GM12878 (cell line): ENCODE measurements around the gene ETS1. TPM values are rescaled to one million over a fixed set of nuclear protein-coding genes. Genes with fewer than 3 reads are reported as not detected.

ENCODE experiments used
- ATAC-seq: fragments of 200-7000 bp; cut with Tn5 transposase; 3 replicates; pipeline ENCODE4 v1.9.1; 2020; ENCODE audit warnings: mild to moderate bottlenecking, moderate library complexity
- BruUV-seq: library from RNA; stranded (reverse); fragments of 400-500 nt; replicated peaks from 2 replicates; lab custom pipeline; 2021; lab: Mats Ljungman, UMichigan
- CTCF ChIA-PET: fragments of 300-600 bp; sonication (Branson Sonifier 250); formaldehyde crosslinking; extraction: SDS; loops from one replicate; lab custom pipeline; 2021; ENCODE audit warnings: inconsistent platforms; lab: Yijun Ruan, JAX
- POLR2A ChIA-PET: fragments of 350-600 bp; formaldehyde crosslinking; extraction: SDS; loops from one replicate; lab custom pipeline; 2021; ENCODE audit warnings: inconsistent platforms; lab: Charles Lee
- RAD21 ChIA-PET: fragments of 300-600 bp; sonication (Branson Sonifier 250); formaldehyde crosslinking; loops from one replicate; lab custom pipeline; 2023; ENCODE audit warnings: antibody characterized with exemption; ENCODE audit not compliant: unreplicated experiment; lab: Charles Lee
- SMC1A ChIA-PET: fragments of 300-600 bp; sonication (Branson Sonifier 250); formaldehyde crosslinking; loops from one replicate; lab custom pipeline; 2023; ENCODE audit not compliant: unreplicated experiment, uncharacterized antibody; lab: Charles Lee
- DNase-seq: peaks from one replicate; pipeline ENCODE4 v3.0.0-alpha.2; 2011; ENCODE audit warnings: low read depth, low spot score
- FAIRE-seq: peaks from 3 replicates; lab custom pipeline; 2011; peaks lifted over from hg19 to GRCh38; lab: Jason Lieb, UNC
- H2AFZ ChIP-seq: 2 replicates; pipeline ENCODE4 v1.6.0; 2011; ENCODE audit warnings: low read depth, low read length, control low read depth; ENCODE audit not compliant: control insufficient read depth
- H3K27ac ChIP-seq: 2 replicates; pipeline ENCODE4 v1.5.1; 2011; ENCODE audit warnings: control low read depth; ENCODE audit not compliant: control insufficient read depth, insufficient read depth
- H3K27me3 ChIP-seq, 2 experiments: replicated peaks in 1 of 2; 2 replicates each; pipeline versions ENCODE4 v1.6.0 to v1.6.1; 2011; ENCODE audit warnings: low read length in 1 of 2; ENCODE audit not compliant: control insufficient read depth in 2 of 2, insufficient read depth in 2 of 2
- H3K36me3 ChIP-seq, 2 experiments: 2 replicates each; pipeline ENCODE4 v1.5.1; 2011; ENCODE audit warnings: low read length in 1 of 2; ENCODE audit not compliant: control insufficient read depth in 2 of 2, insufficient read depth in 2 of 2
- H3K4me1 ChIP-seq: 2 replicates; pipeline ENCODE4 v1.6.1; 2011; ENCODE audit warnings: mild to moderate bottlenecking, low read length, moderate library complexity, mixed read lengths; ENCODE audit not compliant: control insufficient read depth, insufficient read depth
- H3K4me2 ChIP-seq: 2 replicates; pipeline ENCODE4 v1.6.0; 2011; ENCODE audit warnings: control low read depth; ENCODE audit not compliant: control insufficient read depth, insufficient read depth
- H3K4me3 ChIP-seq: fragments of 200-600 bp; sonication (generic); 2 replicates; pipeline ENCODE4 v1.5.1; 2016
- H3K79me2 ChIP-seq: 2 replicates; pipeline ENCODE4 v1.6.0; 2011; ENCODE audit warnings: low read length; ENCODE audit not compliant: control insufficient read depth, insufficient read depth
- H3K9ac ChIP-seq: 2 replicates; pipeline ENCODE4 v1.8.0; 2011; ENCODE audit warnings: low read length, control low read depth, mixed read lengths; ENCODE audit not compliant: control insufficient read depth, insufficient read depth
- H3K9me3 ChIP-seq: replicated peaks from 3 replicates; pipeline ENCODE4 v1.5.1; 2011; ENCODE audit warnings: mild to moderate bottlenecking, low read length; ENCODE audit not compliant: control insufficient read depth, insufficient read depth
- H4K20me1 ChIP-seq: 2 replicates; pipeline ENCODE4 v1.6.0; 2011; ENCODE audit not compliant: control insufficient read depth, insufficient read depth
- ATF7 ChIP-seq: fragments of 450-650 bp; IDR thresholded peaks from 2 replicates; pipeline ENCODE4 v1.6.1; 2016; ENCODE audit warnings: low read depth, mild to moderate bottlenecking
- CHD1 ChIP-seq: IDR thresholded peaks from 2 replicates; pipeline ENCODE4 v1.6.1; 2012; ENCODE audit warnings: low read depth, low read length, improper control_type of control experiment
- CREM ChIP-seq: IDR thresholded peaks from 2 replicates; pipeline ENCODE4 v1.6.1; 2014; ENCODE audit warnings: antibody characterized with exemption, low read depth
- EZH2 ChIP-seq: IDR thresholded peaks from 2 replicates; pipeline ENCODE4 v1.6.1; 2012; ENCODE audit warnings: low read depth, mild to moderate bottlenecking, control low read depth, inconsistent platforms, low read length, borderline replicate concordance; ENCODE audit not compliant: control insufficient read depth
- POLR2AphosphoS5 ChIP-seq: IDR thresholded peaks from 2 replicates; pipeline ENCODE4 v1.6.1; 2011; ENCODE audit warnings: mild to moderate bottlenecking, low read length, inconsistent platforms
- SREBF1 ChIP-seq: IDR thresholded peaks from 2 replicates; pipeline ENCODE4 v1.6.1; 2012; ENCODE audit warnings: mild to moderate bottlenecking, low read length
- TCF12 ChIP-seq: IDR thresholded peaks from 2 replicates; pipeline ENCODE4 v1.6.1; 2011; ENCODE audit warnings: low read depth, mild to moderate bottlenecking, low read length
- ZNF384 ChIP-seq: IDR thresholded peaks from 2 replicates; pipeline ENCODE4 v1.6.1; 2012; ENCODE audit warnings: low read depth, mild to moderate bottlenecking, low read length, improper control_type of control experiment, borderline replicate concordance
- WGBS: methylation state at CpG from one replicate; pipeline ENCODE4 v1.1.6; 2016; ENCODE audit warnings: low lambda C conversion rate; ENCODE audit not compliant: insufficient replicate concordance, insufficient coverage; ENCODE audit errors: missing lambda C conversion rate; 5-methylcytosine and 5-hydroxymethylcytosine counted together
- in situ Hi-C: fragments of 300-500 bp; cut with MboI; formaldehyde crosslinking; loops from 9 replicates; pipeline ENCODE4 v1.14.3; 2018; ENCODE audit warnings: mixed read lengths
- intact Hi-C: fragments of 100-400 bp; cut with micrococcal nuclease; formaldehyde crosslinking; loops from one replicate; pipeline ENCODE4 v1.14.2; 2022; ENCODE audit not compliant: unreplicated experiment
- polyA plus RNA-seq, 11 experiments: library from polyadenylated mRNA; depleted of rRNA in 4 of 11; unstranded in 6 of 11; stranded (reverse) in 5 of 11; fragments of >200 nt; fragmentation: Nextera tagmentation in 4 of 11; fragmentation: Illumina TruSeq in 1 of 11; extraction: Ambion mirVana in 4 of 11; extraction: Trizol in 1 of 11; gene quantifications; 1 replicate in 1 of 11; 2 replicates in 10 of 11; pipeline versions ENCODE4 v1.2.1 to v1.2.3, GENCODE V29; 2011 to 2016; ENCODE audit warnings: inconsistent platforms in 2 of 11, missing spikeins in 2 of 11, low read depth in 1 of 11
- total RNA-seq, 4 experiments: library from RNA; depleted of rRNA in 3 of 4; stranded (reverse); fragments of >200 nt in 3 of 4; fragmentation: Illumina TruSeq in 1 of 4; extraction: Trizol in 1 of 4; gene quantifications; 2 replicates each; pipeline versions ENCODE4 v1.2.1 to v1.2.3, GENCODE V29; 2013 to 2021
- TF ChIP-seq, protein P1 (sequence below): IDR thresholded peaks from 2 replicates; pipeline ENCODE4 v1.6.1; 2012; ENCODE audit warnings: low read depth, low read length, improper control_type of control experiment
- TF ChIP-seq, protein P2 (sequence below): fragments of 450-650 bp; formaldehyde crosslinking; IDR thresholded peaks from 2 replicates; pipeline ENCODE4 v1.4.0; 2022; ENCODE audit warnings: mild to moderate bottlenecking, moderate library complexity
- TF ChIP-seq, protein P3 (sequence below), 3 experiments: IDR thresholded peaks in 2 of 3; conservative IDR thresholded peaks in 1 of 3; 2 replicates each; pipeline ENCODE4 v1.5.1; 2011; ENCODE audit warnings: low read depth in 3 of 3, low read length in 3 of 3, mild to moderate bottlenecking in 3 of 3, control low read depth in 2 of 3, moderate library complexity in 2 of 3, inconsistent platforms in 1 of 3, mixed read lengths in 1 of 3; ENCODE audit not compliant: control insufficient read depth in 2 of 3, insufficient read depth in 1 of 3; ENCODE audit errors: extremely low read depth in 1 of 3

ETS1 gene
- total and polyA plus RNA-seq, 10 of the 15 experiments (the other 5 are each of a cell fraction or from before 2014, with no cell fraction given), result 12.5 to 112 (median 55.5) TPM

DNA sequence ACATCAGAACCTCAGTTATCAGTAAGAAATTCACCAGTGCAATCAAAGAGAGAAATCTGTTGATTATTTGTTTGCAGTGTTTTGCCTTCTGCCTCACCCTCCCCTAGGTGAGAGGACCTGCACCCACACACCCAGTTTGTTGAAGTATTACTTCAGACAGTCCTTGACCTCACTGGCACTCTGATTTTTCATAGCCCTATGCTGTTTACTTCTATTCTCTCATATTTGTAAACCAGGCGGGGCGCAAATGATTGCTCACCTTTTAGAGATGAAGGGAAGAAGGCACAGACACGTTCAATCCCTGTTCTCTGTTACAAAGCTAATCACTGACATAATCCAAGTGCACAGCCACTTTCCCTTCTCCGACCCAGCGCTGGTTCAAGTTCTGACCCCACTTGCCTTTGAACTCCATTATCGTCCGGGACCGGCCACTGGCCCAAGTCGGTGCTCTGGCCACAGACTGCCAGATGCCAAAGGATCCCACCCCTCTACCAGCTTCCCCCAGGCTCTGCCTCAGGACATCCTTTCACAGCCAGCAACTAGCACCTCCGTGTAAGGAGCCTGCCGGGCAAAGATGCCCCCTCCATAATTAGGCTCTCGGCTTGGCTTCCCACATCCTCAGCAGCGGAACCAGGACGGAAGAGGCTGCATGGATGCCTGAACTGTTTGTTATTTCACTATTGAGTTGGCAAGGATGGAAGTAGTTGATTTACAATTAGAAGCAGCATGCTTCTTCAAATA, 1.7 kb downstream of the ETS1 start:
- Histone ChIP-seq H3K4me2 (no peak overlapping the region), H3K36me3 (no peaks in the 10 kb centered on the region), H4K20me1 (no peaks in the 10 kb centered on the region), H3K9me3 (no peaks in the 10 kb centered on the region), H3K9ac (no peak overlapping the region), H3K4me1 (no peaks in the 10 kb centered on the region), H3K4me3 (no peak overlapping the region), H3K27me3 (no peaks in the 10 kb centered on the region), H3K79me2 (no peaks in the 10 kb centered on the region), H3K27ac (no peak overlapping the region), H2AFZ (no peak overlapping the region)
- ChIA-PET CTCF (interaction anchor here (0.9 kb wide), 1 partner anchor 12 kb away, joined by 3 read pairs; no protein-coding TSS in a partner anchor), POLR2A (no interaction called here), SMC1A (no interaction called here), RAD21 (no interaction called here)
- TF ChIP-seq, protein P1, sequence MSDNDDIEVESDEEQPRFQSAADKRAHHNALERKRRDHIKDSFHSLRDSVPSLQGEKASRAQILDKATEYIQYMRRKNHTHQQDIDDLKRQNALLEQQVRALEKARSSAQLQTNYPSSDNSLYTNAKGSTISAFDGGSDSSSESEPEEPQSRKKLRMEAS, result no peak
- no peak for TF ChIP-seq TCF12
- in situ Hi-C loops, result no loop called here
- intact Hi-C loops, result no loop called here
- 72% methylated on average over 14 of the region's 14 CpGs for WGBS
- no peak for DNase-seq
- no peak for ATAC-seq
- no peak for FAIRE-seq
- BruUV-seq, result no TSS peak

DNA sequence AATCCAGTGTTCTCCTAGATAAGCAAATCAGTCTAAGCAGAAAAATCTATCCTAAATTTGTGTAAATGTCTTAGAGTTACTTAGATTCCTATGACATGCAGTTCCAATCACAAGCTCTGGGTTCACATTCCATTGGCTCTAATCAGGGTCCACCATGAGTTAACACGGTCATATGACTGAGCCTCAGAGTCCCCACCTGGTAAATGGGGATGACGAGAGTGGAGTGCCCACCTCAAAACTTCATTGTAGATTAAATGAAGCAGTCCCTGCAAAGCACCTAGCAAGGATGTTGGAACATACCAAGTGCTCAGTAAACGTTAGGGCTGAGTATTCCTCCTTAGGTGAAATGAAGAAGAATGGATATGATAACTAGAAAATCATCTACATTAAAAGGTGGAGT, 3.1 kb downstream of the ETS1 start:
- ATAC-seq, result no peak
- CTCF ChIA-PET, result no interaction called here
- no peaks in the 10 kb centered on the region for H3K36me3 ChIP-seq
- H4K20me1 ChIP-seq, result no peaks in the 10 kb centered on the region
- POLR2A ChIA-PET, result no interaction called here
- SMC1A ChIA-PET, result no interaction called here
- peaks cover 6% of the 10 kb centered on the region for H3K4me1 ChIP-seq
- H3K4me3 ChIP-seq, result no peak overlapping the region
- H2AFZ ChIP-seq, result no peak overlapping the region
- FAIRE-seq, result no peak
- intact Hi-C loops (no loop called here), in situ Hi-C loops (no loop called here)
- no peaks in the 10 kb centered on the region for H3K79me2 ChIP-seq
- RAD21 ChIA-PET, result no interaction called here
- no peaks in the 10 kb centered on the region for H3K27me3 ChIP-seq
- BruUV-seq, result no TSS peak
- DNase-seq, result no peak
- H3K9ac ChIP-seq, result no peak overlapping the region
- H3K27ac ChIP-seq, result no peak overlapping the region
- no peak overlapping the region for H3K4me2 ChIP-seq
- WGBS, result 71% methylated on average over 3 of the region's 3 CpGs
- H3K9me3 ChIP-seq, result no peaks in the 10 kb centered on the region
- TF ChIP-seq ZNF384 (no peak), SREBF1 (no peak), CREM (no peak), POLR2AphosphoS5 (no peak), ATF7 (no peak), EZH2 (no peak), CHD1 (no peak)
- TF ChIP-seq, protein P2, sequence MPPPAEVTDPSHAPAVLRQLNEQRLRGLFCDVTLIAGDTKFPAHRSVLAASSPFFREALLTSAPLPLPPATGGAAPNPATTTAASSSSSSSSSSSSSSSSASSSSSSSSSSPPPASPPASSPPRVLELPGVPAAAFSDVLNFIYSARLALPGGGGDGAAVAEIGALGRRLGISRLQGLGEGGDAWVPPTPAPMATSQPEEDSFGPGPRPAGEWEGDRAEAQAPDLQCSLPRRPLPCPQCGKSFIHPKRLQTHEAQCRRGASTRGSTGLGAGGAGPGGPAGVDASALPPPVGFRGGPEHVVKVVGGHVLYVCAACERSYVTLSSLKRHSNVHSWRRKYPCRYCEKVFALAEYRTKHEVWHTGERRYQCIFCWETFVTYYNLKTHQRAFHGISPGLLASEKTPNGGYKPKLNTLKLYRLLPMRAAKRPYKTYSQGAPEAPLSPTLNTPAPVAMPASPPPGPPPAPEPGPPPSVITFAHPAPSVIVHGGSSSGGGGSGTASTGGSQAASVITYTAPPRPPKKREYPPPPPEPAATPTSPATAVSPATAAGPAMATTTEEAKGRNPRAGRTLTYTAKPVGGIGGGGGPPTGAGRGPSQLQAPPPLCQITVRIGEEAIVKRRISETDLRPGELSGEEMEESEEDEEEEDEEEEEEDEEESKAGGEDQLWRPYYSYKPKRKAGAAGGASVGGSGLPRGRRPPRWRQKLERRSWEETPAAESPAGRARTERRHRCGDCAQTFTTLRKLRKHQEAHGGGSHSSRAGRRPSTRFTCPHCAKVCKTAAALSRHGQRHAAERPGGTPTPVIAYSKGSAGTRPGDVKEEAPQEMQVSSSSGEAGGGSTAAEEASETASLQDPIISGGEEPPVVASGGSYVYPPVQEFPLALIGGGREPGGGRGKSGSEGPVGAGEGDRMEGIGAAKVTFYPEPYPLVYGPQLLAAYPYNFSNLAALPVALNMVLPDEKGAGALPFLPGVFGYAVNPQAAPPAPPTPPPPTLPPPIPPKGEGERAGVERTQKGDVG (CRISPR knock-in tag), result no peak
- TF ChIP-seq, protein P3, sequence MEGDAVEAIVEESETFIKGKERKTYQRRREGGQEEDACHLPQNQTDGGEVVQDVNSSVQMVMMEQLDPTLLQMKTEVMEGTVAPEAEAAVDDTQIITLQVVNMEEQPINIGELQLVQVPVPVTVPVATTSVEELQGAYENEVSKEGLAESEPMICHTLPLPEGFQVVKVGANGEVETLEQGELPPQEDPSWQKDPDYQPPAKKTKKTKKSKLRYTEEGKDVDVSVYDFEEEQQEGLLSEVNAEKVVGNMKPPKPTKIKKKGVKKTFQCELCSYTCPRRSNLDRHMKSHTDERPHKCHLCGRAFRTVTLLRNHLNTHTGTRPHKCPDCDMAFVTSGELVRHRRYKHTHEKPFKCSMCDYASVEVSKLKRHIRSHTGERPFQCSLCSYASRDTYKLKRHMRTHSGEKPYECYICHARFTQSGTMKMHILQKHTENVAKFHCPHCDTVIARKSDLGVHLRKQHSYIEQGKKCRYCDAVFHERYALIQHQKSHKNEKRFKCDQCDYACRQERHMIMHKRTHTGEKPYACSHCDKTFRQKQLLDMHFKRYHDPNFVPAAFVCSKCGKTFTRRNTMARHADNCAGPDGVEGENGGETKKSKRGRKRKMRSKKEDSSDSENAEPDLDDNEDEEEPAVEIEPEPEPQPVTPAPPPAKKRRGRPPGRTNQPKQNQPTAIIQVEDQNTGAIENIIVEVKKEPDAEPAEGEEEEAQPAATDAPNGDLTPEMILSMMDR (IDR thresholded peaks at IDR 0.05 in 2 of 3, conservative IDR thresholded peaks at IDR 0.05 in 1 of 3; ENCODE audit: control insufficient read depth in 2 of 3, extremely low read depth in 1 of 3, insufficient read depth in 1 of 3, low read depth in 3 of 3, low read length in 3 of 3), result no peak
- TF ChIP-seq, protein P1, result no peak
